ENCODE data around the gene F2. TPM values are rescaled to one million over a fixed set of nuclear protein-coding genes. Genes with fewer than 3 reads are reported as not detected.
A peak's percentile ranks its signal among the peaks of the same experiment; 100 is the strongest.
"Not testable (repeated sequence)": the region's sequence is repeated elsewhere in the genome, so short reads cannot be mapped to it uniquely, and the experiment has no call there.

F2 gene
- not detected in 2 replicates for total RNA-seq

DNA sequence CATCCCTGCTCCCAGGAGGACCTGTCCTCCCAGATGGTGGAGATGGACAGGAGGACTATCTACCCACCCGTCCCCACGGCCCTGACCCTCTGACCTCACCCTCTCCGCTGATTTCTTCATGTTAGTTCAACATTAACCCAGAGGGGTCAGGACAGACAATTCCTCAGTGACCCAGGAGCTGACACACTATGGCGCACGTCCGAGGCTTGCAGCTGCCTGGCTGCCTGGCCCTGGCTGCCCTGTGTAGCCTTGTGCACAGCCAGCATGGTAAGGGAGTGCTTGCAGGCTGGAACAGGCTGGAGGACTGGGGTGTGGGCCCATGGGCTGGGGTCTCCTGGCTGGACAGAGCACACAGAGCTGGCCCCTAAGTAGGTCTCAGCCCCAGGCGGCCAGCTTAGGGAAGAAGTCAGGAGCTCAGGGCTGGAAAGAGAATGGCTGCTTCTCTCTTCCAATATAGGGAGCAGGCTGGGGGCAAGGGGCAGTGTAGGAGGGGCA is at the start of gene F2:
TSS of gene F2 (plus strand) at position 166 of the 495 bp plus-strand sequence. CDS start at position 189, 23 bp downstream.
- DNase-seq (ENCODE audit: low read depth in 2 of 2) = no peak

DNA sequence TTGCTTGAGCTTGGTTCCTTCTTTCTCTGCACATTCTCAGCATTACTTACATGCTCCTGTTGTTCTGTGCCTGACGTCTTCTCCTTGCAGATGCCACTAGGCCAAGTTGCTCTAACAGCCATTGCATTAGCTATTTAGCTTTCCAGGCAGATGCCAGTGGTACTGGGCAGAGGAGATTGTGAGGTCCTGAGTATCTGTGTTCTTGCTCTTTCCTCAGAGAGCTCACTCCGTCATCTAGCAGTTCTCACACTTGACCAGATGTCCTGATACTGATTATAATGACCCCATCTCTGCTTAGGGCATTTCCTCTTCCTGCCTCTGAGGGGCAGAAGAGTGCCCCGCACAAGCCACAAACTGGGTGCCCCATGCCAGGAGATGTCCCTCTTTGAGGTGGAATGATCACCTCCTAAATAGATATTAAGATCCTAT is 49.3 kb upstream of the F2 start:
- DNase-seq (ENCODE audit: low read depth in 2 of 2) = no peak

DNA sequence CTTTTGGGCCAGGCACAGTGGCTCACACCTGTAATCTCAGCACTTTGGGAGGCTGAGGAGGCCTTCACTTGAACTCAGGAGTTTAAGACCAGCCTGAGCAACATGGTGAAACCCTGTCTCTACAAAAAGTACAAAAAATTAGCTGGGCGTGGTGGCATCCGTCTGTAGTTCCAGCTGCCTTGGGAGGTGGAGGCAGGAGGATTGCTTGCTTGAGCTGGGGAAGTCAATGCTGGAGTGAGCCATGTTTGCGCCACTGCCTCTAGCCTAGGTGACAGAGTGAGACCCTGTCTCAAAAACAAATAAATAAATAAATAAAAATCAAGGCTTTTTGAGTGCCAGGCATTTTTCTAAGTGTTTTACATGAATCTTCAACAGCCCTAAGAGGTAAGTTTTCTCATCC is 48.5 kb upstream of the F2 start:
- not testable (repeated sequence) for DNase-seq (ENCODE audit: low read depth in 2 of 2)

DNA sequence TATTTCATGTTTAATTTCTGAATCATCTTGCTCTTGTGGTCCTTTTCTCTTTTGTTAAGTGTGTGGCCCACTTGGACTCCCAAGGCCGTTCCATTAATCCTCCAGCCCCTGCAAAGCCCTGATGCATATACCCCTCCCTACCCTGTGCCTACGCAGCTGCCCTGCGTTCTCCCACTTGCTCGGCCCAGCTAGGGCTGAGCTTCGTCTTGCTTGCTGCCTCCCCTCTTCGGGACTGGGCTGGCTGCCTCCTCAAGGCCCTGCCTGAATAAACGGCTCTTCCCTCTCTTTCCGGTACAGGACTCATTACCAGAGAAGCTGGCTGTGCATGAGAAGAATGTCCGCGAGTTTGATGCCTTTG is 47.1 kb upstream of the F2 start:
- DNase-seq (ENCODE audit: low read depth in 2 of 2) = no peak

DNA sequence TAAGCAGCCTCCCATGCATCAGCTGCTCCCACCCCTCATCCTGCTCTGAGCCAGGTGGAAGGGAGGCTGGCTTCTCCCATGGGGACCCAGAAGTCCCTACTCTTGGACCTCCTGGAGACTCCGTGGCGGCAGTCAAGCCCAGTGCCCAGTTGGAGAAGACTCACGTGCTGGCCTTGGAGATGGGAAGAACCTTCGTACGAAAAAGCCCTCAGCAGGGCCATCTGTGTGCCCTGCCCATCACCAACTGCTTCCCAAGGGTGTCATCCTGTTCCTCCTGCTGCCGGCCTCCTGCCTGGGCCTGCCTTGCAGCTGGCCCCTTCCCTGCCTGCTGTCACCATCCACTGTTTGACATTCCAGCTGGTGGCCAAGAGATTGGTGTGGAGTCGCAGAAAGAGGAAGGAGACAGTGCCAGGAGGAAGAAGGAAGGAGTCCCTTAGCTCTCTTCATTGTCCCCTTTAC is 46.6 kb upstream of the F2 start:
- DNase-seq (ENCODE audit: low read depth in 2 of 2) = no peak

DNA sequence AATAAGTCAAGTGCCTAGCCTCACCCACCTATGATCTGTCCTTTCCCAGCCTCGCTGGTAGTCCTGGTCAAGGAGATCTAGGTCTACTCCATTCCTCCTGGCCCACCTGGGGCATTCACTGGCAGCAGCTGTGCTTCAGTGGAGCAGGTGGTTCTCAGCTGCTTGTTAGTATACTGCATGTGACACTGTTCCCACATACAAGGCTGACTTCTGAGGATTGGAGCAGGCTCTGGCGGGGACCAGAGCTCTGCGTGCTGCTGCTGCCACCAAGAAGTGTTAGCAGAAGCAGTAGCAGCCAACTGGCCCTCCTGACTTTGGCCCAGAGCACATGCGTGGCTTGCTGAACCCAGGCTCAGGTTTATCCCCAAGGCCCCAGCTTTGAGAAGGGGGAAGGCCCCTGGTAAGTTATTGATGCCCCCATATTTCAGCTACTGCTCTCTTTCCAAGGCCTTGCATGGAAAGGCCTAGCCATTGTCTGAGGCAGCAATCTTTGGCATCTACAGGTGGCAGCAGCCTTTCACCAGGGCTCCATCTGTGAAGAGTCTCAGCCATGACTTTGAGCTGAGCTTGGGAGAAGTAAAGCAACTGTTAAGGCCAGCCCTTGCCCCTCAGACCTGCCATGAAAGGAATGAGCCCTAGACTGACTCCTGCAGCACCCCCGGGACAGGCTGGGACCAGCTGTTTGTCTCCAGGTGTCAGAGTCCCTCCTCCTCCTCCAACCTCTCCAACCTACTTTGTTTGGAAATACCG is 45.1 kb upstream of the F2 start:
- DNase-seq (ENCODE audit: low read depth in 2 of 2) = no peak

DNA sequence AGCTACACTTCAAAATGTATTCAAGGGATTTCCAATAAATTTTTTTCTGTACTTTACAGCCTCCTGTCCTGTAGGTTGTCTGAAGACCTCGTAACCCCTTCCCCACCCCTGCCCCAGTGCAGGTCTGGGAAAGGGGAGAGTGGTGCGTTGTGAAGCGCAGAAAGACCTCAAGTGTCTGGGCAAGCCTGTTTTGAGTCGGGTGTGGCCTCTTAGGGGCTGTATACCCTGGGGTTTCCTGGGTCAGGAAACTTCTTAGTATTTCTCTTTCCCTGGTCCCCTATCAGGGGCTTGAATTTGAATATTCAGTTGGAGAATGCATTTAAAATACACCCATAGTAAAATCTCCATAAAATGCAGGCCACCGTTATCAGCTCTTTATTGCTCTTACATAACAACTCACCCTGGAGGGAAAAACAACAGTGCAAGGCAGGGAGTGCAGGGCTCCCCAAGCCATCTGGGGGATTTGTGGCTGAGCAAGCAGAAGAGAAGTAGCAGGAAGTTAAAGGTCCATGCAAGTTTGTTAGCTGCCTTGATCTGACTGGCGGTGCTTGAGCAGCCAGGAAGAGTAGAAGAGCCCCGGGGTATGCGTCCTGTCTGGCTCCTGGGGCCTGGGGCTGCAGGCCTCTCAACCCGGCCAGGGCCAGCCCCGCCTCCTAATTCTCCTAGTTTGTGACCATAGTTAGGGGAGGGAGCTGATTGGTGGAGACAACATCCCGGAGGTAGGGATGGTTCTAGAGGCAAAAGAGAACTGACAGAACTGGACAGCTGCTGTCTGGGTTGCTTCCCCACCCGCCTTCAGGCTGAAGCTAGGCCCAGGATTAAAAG is 44.3 kb upstream of the F2 start:
- no peak for DNase-seq (ENCODE audit: low read depth in 2 of 2)

DNA sequence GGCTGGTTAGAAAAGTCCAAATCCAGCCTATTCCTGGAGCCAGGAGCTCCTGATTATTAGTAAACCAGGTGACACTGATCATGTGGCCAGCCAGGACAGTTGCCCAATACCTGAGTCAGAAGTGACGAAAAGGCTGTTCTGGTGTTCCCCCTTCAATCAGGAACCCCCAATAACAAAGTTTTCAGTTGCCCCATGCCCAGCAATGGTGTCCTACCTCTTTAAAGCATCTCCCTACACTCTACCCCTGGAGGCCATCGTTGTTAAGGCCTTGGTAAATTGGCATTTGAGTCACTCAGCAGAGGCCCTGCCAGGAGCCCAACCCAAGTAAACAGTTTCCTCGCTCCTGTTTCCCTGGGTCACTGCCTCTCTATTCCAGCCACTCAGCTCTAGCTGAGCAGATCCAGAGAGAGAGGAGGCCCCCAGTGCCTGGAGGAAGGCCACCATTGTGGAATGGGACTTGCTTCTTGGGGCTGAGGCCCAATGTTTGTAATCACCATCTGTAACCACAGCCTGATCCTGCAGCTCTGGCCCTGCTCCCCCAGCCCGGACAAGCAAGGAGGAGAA is 43.6 kb upstream of the F2 start:
- DNase-seq (ENCODE audit: low read depth in 2 of 2) = peak; percentile 14 to 34

DNA sequence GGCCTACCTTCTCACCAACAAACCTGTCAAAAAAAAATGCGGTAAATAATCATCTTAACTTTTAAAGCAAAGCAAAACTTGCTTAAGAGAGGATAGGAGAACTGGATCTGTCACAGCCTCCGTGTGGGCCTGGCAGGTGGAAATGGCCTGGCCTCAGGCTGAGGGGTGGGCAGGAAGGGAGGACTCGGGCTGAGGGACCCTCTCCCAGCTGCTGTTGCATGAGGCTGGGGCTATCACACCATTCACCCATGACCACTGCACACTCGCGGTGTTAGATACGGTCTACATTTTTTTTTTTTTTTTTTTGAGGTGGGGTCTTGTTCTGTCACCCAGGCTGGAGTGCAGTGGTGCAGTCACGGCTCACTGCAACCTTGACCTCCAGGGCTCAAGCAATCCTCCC is 43.1 kb upstream of the F2 start:
- DNase-seq (ENCODE audit: low read depth in 2 of 2) = no peak

DNA sequence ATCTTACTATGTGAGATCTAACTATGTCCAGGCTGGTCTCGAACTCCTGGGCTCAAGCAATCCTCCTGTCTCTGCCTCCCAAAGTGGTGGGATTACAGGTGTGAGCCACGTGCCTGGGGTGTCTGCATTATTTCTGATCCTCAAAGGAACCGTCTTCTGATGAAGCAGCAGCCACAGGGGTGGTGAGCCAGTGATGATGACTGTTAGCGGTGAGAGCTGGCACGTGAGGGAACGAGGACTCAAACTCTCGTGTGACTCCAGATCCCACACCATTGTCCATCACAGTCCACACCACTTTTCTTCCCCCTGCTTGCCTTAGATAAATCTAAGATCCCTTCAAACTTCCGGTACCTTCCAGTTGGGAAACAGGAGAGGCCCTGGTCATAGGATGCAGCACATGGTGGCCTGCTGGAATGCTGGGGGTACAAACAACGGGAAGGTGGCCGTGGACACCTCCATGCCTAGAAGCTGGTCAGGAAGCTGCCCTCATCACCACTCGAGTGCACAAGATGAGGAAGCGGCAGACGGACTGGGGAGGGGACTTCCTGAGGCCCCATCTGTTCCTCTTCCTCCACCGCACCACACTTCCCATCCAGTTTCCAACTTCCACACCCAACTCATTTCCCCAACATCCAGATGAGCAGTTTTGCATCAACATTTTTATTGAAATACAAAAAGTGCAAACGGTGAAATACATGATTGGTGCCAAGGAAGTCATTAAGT is 42.4 kb upstream of the F2 start:
- DNase-seq (ENCODE audit: low read depth in 2 of 2) = no peak

DNA sequence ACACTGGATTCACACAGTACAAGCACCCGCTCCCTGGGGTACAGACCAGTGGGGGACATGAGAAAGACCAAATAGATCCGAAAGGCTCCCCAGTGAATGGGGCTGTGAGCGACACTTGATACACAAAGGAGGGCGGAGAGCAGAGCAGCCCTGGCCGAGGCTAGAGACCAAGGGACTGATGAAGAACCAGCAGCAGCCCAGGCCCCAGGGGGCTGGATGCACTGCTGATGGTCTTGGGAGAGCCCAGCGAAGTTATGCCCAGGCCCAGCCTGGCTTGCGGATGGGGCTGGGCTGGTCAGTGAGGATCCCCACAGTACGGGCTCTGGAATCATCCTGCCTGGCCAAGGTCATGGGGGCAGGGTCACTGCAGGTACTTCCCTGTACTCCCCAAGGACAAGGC is 41.8 kb upstream of the F2 start:
- DNase-seq (ENCODE audit: low read depth in 2 of 2) = no peak

DNA sequence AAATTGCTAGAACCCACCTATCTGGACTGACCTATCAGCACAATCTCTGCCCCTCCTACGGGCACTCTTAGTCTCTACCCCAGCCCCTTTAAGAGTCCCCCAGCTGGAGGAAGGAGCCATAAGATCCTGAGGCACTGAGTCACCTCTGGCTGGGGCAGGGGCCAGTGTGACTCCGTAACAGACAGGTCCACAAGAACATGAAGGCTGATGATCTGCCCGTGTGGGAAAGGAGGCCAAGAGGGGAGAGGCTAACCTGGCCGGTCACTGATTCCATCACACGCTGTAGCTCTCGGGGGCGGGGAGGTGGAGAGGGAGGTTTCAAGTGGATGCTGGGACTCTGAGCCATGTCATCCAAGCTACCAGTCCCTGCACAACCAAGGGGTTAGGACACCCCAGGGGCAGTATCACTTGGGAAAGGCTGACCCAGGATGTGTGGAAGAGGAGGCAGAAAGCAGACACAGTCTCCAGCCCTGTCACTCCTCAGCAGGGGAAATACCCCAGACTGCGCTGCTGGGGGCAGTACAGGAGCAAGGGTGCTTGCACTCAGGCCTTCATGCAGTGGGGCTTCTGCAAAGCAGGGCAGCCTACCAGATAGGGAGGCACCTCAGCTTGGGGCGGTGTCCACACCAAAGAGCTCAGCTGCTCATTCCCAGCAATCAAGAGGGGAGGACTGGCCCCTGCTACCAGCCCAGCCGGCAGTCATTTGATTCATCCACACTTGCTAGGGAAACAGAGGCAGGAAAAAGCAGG is 40.8 kb upstream of the F2 start:
- no peak for DNase-seq (ENCODE audit: low read depth in 2 of 2)

DNA sequence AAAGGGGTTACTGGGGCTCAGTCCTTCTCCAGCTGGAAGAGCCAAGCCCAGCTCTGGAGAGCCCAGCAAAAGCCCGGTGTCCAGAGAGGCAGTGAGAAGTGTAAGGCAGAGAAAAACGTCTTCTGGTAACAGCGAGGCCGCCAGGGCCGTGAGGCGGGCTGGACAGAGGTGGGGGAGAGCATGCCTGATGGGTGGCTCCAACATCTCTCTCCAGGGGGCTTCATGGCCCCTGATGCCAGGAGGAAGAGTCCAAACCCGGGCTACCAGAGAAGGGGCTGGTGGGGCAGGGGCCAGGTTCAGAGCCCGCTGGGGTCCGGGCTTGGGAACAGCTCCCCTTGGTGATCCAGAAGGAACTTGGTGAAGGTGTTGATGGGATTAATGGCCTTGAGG is 40.3 kb upstream of the F2 start:
- no peak for DNase-seq (ENCODE audit: low read depth in 2 of 2)

DNA sequence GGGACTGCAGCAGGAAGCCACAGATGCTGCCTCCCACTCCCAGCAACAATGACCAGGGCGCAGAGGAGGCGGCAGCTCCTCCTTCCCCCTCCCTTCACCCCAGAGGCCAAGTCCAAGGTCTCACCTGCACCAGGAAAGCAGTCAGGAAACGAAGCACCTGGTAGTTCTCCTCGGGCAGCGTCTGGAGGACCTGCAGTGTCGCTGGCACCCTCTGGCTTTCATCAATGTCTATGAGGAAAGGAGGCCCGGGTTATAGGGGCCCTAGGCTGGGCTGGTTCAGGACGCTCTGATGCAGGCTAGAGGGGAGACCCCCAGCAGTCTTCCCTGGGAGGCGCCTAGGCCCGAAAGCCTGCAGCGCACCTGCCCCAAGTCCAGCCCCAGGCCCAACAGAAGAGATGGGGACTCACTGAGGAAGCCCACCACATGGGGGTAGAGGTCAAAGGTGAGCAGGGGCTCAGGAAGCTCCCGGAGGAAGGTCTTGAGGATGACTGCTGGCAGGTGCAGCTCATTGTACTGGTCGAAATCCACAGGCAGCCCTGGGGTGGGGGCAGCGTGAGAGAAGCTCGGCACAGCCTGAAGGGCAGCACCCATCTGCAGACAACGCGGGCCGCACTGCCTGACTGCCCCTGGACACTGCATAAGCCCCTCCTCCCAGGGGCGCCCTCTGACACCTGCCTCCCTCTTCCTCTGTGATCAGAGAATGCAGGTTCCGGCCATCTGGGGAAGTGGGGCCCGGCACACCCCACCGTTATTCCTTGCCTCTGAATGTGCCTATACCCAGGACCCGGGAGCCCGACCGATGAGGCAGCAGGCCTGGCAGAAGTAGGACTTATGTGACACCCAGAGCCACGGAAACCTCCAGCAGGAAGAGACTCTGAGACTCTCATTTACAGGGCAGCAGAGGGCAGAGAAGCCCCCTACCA is 39.5 kb upstream of the F2 start:
- DNase-seq (ENCODE audit: low read depth in 2 of 2) = no peak

DNA sequence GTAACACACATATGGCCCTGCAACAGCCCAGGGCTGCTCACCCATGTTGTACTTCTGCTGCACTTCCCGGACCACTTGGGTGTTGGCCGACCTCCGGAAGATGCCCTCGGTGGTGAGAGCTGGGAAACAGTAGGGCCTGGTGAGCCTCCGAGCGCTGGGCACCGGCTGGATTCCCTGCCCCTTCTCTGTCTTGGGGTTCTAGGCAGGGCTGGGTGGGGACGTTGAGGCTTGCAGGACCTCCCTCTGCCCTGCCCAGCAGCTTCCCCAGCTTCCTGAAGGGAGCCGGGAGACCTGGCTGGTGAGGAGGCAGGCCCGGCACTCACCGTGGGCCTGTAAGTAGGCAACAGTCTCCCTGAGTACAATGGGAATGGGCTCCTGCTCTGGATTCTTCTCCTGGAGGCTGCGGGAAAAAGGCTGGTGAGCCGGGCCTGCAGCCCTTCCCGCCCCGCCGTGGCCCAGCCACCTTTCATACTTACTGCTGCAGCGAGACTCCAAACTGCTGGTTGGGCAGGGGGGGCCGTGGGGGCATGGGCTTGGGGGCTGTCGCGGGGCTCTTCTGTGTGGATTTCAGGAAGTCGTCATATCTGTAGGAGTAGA is 38.8 kb upstream of the F2 start:
- DNase-seq (ENCODE audit: low read depth in 2 of 2) = no peak

DNA sequence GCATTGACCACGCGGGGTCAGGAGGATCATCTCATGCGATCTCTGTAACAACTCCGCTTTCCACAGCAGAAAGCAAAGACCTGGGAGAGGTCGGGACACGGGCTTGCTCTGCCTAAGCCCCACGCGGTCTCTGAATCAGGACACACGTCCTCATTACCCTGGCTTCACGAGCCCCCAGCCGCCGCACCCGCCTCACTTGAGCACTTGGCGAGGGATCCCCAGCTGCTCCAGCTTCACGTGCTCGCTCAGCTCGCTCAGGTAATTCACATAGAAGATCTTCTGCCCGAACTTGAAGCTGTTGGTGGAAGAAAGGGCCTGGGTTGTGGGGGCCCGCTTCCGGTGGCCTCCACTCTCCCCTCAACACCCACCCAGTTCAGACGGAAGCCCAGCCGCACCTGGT is 38.2 kb upstream of the F2 start:
- no peak for DNase-seq (ENCODE audit: low read depth in 2 of 2)

DNA sequence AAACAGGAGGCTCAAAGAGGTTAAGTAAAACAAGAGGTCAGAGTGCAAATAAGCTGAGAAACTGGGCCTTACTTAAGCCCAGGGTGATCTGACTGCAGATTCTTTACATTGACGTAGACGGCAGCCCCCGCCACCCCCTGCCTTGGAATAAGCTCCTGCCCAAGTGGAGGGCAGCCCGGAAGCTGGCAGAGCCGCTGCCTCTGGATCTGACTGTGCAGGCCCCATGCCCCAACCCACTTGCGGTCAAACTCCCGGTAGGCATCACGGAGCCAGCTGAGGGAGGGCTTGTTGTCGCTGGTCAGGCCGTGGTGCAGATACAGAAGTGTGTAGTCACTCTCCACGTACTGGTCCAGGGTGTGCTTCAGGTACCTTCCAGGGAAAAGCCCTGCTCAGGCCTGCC is 37.2 kb upstream of the F2 start:
- no peak for DNase-seq (ENCODE audit: low read depth in 2 of 2)

DNA sequence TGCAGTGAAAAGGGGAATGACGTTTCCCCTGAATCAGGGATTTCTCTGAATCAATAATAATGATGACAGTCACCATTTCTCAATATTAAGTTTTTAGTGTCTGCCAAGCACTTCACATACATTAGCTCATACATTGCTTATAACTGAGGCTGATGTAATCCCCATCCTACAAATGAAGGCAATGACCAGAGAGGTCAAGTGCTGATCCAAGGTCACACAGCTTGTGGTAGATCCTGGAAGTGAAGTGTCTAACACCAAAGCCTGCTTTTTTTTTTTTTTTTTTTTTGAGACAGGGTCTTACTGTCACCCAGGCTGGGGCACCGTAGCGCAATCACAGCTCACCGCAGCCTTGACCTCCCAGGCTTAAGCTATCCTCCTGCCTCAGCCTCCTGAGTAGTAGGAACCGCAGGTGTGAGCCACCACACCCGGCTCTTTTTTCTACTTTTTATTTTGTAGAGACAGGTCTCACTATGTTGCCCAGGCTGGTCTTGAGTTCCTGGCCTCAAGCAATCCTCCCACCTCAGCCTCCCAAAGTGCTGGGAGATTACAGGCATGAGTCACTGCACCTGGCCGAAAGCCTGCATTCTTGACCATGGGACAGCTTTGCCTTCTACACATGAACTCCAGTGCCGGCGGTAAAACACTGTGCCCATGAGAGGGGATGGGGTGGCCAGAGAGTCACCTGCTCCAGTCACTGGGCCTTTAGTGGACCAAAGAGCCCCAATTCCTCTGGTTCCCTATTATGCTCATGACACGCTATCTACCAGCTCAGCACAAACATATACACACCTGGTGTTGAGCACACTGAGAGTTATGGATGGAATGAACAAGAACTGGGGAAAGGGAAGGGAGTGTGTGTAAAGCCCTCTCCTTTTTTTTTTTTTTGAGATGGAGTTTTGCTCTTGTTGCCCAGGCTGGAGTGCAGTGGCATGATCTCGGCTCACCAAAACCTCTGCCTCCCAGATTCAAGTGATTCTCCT is 36.0 kb upstream of the F2 start:
- no peak for DNase-seq (ENCODE audit: low read depth in 2 of 2)
